SK-N-SH treated with all-trans-retinoic acid at 6 μM for 48 hours (cell line): ENCODE measurements around the gene RGS13.

Experiments used
- ATAC-seq: fragments of 200-7000 bp; cut with Tn5 transposase; 3 replicates; pipeline ENCODE4 v1.9.1; 2020; ENCODE audit warnings: mild to moderate bottlenecking, moderate library complexity
- BACH2 ChIP-seq: fragments of 250-450 bp; sonication (Bioruptor Pico); IDR thresholded peaks from 2 replicates; pipeline ENCODE4 v1.9.0; 2021; ENCODE audit warnings: mild to moderate bottlenecking, borderline replicate concordance
- CSDC2 ChIP-seq: fragments of 250-450 bp; sonication (Bioruptor Pico); IDR thresholded peaks from 2 replicates; pipeline ENCODE4 v1.5.0; 2020; ENCODE audit warnings: mild to moderate bottlenecking, moderate library complexity
- ESRRG ChIP-seq: fragments of 250-450 bp; sonication (Bioruptor Pico); IDR thresholded peaks from 2 replicates; pipeline ENCODE4 v1.6.1; 2021; ENCODE audit warnings: mild to moderate bottlenecking
- GLIS3 ChIP-seq: fragments of 250-450 bp; sonication (Bioruptor Pico); IDR thresholded peaks from 2 replicates; pipeline ENCODE4 v1.5.0; 2020; ENCODE audit warnings: mild to moderate bottlenecking, moderate library complexity
- ISL1 ChIP-seq: fragments of 250-450 bp; sonication (Bioruptor Pico); IDR thresholded peaks from 2 replicates; pipeline ENCODE4 v2.1.2; 2022; ENCODE audit warnings: mild to moderate bottlenecking, moderate library complexity
- OSR1 ChIP-seq: fragments of 250-450 bp; sonication (Bioruptor Pico); IDR thresholded peaks from 2 replicates; pipeline ENCODE4 v1.8.0; 2022; ENCODE audit warnings: moderate library complexity, mild to moderate bottlenecking, inconsistent platforms
- RARB ChIP-seq: fragments of 250-450 bp; sonication (Bioruptor Pico); IDR thresholded peaks from 2 replicates; pipeline ENCODE4 v1.8.0; 2021; ENCODE audit warnings: mild to moderate bottlenecking, moderate library complexity
- TOX ChIP-seq: fragments of 250-450 bp; sonication (Bioruptor Pico); IDR thresholded peaks from 2 replicates; pipeline ENCODE4 v1.8.0; 2021; ENCODE audit warnings: mild to moderate bottlenecking, moderate library complexity, borderline replicate concordance
- ZFP30 ChIP-seq: fragments of 450-650 bp; formaldehyde crosslinking; IDR thresholded peaks from 2 replicates; pipeline ENCODE4 v1.5.0; 2022; ENCODE audit warnings: mild to moderate bottlenecking, moderate library complexity
- ZNF8 ChIP-seq: fragments of 450-650 bp; formaldehyde crosslinking; IDR thresholded peaks from 2 replicates; pipeline ENCODE4 v1.5.0; 2020; ENCODE audit warnings: mild to moderate bottlenecking, moderate library complexity
- TF ChIP-seq, protein P1 (sequence below): fragments of 250-450 bp; sonication (Bioruptor Pico); IDR thresholded peaks from 2 replicates; pipeline ENCODE4 v1.8.0; 2020; ENCODE audit warnings: mild to moderate bottlenecking, moderate library complexity, borderline replicate concordance
- TF ChIP-seq, protein P2 (sequence below): fragments of 250-450 bp; sonication (Bioruptor Pico); IDR thresholded peaks from 2 replicates; pipeline ENCODE4 v1.5.1; 2021; ENCODE audit warnings: mild to moderate bottlenecking, moderate library complexity
- TF ChIP-seq, protein P3 (sequence below): fragments of 250-450 bp; sonication (Bioruptor Pico); IDR thresholded peaks from 2 replicates; pipeline ENCODE4 v1.5.1; 2020; ENCODE audit warnings: low read depth, mild to moderate bottlenecking, moderate library complexity
- TF ChIP-seq, protein P4 (sequence below): fragments of 250-450 bp; sonication (Bioruptor Pico); IDR thresholded peaks from 2 replicates; pipeline ENCODE4 v1.8.0; 2021; ENCODE audit warnings: low read depth, mild to moderate bottlenecking, moderate library complexity, borderline replicate concordance
- TF ChIP-seq, protein P5 (sequence below): fragments of 250-450 bp; sonication (Bioruptor Pico); IDR thresholded peaks from 2 replicates; pipeline ENCODE4 v1.5.0; 2020; ENCODE audit warnings: mild to moderate bottlenecking, moderate library complexity

The RGS13 gene

DNA sequence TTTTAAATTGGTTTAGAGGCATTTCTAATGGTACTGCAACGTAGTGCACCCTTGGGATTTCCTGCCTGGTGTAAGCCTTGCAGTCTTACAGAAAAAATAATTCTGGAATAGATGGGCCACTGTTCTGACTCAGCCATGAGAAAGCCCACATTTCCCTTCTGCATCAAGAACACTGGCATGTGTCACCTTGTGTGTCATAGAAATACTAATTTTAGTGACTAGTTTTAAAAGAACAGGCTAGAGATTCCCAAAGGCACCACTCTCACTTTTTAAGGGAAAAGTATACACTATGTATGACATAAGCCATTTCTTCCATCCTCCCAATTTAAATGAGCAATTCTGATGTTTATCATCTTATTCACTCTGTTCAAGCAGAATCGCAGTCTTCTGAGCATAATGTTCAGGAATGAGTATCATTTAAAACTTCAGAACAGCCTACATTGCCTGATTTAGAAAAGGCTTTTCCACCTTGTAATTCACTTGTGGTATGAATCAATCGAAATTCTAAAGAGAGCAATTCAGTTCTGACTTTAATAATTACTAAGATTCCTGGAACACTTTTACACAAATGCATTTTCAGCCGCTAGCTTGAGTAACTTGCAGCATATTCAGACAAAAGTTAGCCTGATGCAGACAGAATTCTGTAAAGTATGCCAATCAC is 18.8 kb downstream of the RGS13 start:
- ATAC-seq: peak; percentile 86
- TF ChIP-seq ZNF8 (CRISPR knock-in tag) (no peak), CSDC2 (CRISPR knock-in tag) (no peak), TOX (CRISPR knock-in tag) (no peak)
- TF ChIP-seq, protein P1, sequence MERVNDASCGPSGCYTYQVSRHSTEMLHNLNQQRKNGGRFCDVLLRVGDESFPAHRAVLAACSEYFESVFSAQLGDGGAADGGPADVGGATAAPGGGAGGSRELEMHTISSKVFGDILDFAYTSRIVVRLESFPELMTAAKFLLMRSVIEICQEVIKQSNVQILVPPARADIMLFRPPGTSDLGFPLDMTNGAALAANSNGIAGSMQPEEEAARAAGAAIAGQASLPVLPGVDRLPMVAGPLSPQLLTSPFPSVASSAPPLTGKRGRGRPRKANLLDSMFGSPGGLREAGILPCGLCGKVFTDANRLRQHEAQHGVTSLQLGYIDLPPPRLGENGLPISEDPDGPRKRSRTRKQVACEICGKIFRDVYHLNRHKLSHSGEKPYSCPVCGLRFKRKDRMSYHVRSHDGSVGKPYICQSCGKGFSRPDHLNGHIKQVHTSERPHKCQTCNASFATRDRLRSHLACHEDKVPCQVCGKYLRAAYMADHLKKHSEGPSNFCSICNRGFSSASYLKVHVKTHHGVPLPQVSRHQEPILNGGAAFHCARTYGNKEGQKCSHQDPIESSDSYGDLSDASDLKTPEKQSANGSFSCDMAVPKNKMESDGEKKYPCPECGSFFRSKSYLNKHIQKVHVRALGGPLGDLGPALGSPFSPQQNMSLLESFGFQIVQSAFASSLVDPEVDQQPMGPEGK (CRISPR knock-in tag): no peak
- TF ChIP-seq, protein P2, sequence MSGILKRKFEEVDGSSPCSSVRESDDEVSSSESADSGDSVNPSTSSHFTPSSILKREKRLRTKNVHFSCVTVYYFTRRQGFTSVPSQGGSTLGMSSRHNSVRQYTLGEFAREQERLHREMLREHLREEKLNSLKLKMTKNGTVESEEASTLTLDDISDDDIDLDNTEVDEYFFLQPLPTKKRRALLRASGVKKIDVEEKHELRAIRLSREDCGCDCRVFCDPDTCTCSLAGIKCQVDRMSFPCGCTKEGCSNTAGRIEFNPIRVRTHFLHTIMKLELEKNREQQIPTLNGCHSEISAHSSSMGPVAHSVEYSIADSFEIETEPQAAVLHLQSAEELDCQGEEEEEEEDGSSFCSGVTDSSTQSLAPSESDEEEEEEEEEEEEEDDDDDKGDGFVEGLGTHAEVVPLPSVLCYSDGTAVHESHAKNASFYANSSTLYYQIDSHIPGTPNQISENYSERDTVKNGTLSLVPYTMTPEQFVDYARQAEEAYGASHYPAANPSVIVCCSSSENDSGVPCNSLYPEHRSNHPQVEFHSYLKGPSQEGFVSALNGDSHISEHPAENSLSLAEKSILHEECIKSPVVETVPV (CRISPR knock-in tag): no peak

GRCh38 chr1:192657760-192658159 is 21.8 kb downstream of the RGS13 start:
- ATAC-seq: 0 out of 3 replicates have a peak, but pooled peaks have one; percentile 16
- TF ChIP-seq, protein P2 (CRISPR knock-in tag): no peak
- TF ChIP-seq RARB (CRISPR knock-in tag) (no peak), OSR1 (no peak), ZFP30 (no peak), GLIS3 (no peak), CSDC2 (CRISPR knock-in tag) (no peak)
- TF ChIP-seq, protein P3, sequence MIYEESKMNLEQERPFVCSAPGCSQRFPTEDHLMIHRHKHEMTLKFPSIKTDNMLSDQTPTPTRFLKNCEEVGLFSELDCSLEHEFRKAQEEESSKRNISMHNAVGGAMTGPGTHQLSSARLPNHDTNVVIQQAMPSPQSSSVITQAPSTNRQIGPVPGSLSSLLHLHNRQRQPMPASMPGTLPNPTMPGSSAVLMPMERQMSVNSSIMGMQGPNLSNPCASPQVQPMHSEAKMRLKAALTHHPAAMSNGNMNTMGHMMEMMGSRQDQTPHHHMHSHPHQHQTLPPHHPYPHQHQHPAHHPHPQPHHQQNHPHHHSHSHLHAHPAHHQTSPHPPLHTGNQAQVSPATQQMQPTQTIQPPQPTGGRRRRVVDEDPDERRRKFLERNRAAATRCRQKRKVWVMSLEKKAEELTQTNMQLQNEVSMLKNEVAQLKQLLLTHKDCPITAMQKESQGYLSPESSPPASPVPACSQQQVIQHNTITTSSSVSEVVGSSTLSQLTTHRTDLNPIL (CRISPR knock-in tag): no peak
- TF ChIP-seq, protein P4, sequence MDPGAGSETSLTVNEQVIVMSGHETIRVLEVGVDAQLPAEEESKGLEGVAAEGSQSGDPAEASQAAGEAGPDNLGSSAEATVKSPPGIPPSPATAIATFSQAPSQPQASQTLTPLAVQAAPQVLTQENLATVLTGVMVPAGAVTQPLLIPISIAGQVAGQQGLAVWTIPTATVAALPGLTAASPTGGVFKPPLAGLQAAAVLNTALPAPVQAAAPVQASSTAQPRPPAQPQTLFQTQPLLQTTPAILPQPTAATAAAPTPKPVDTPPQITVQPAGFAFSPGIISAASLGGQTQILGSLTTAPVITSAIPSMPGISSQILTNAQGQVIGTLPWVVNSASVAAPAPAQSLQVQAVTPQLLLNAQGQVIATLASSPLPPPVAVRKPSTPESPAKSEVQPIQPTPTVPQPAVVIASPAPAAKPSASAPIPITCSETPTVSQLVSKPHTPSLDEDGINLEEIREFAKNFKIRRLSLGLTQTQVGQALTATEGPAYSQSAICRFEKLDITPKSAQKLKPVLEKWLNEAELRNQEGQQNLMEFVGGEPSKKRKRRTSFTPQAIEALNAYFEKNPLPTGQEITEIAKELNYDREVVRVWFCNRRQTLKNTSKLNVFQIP (CRISPR knock-in tag): no peak
- TF ChIP-seq, protein P1 (CRISPR knock-in tag): no peak

- no peak; the same call in 2 of the 3 replicates for ATAC-seq
- TF ChIP-seq, protein P1 (CRISPR knock-in tag): peak; percentile 57; the same call in 1 of the 2 replicates
- TF ChIP-seq, protein P3 (CRISPR knock-in tag): no peak; the same call in 1 of the 2 replicates
- TF ChIP-seq, protein P4 (CRISPR knock-in tag): no peak
- TF ChIP-seq ISL1 (CRISPR knock-in tag) (peak; percentile 97), GLIS3 (peak; percentile 50; the same call in 1 of the 2 replicates), BACH2 (CRISPR knock-in tag) (no peak), RARB (CRISPR knock-in tag) (no peak), ESRRG (CRISPR knock-in tag) (no peak), ZNF8 (CRISPR knock-in tag) (no peak)
- TF ChIP-seq, protein P5, sequence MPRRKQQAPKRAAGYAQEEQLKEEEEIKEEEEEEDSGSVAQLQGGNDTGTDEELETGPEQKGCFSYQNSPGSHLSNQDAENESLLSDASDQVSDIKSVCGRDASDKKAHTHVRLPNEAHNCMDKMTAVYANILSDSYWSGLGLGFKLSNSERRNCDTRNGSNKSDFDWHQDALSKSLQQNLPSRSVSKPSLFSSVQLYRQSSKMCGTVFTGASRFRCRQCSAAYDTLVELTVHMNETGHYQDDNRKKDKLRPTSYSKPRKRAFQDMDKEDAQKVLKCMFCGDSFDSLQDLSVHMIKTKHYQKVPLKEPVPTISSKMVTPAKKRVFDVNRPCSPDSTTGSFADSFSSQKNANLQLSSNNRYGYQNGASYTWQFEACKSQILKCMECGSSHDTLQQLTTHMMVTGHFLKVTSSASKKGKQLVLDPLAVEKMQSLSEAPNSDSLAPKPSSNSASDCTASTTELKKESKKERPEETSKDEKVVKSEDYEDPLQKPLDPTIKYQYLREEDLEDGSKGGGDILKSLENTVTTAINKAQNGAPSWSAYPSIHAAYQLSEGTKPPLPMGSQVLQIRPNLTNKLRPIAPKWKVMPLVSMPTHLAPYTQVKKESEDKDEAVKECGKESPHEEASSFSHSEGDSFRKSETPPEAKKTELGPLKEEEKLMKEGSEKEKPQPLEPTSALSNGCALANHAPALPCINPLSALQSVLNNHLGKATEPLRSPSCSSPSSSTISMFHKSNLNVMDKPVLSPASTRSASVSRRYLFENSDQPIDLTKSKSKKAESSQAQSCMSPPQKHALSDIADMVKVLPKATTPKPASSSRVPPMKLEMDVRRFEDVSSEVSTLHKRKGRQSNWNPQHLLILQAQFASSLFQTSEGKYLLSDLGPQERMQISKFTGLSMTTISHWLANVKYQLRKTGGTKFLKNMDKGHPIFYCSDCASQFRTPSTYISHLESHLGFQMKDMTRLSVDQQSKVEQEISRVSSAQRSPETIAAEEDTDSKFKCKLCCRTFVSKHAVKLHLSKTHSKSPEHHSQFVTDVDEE (CRISPR knock-in tag): no peak; the same call in 1 of the 2 replicates
- TF ChIP-seq, all 23 proteins: peak for 3
Measured at GRCh38 chr1:192658255-192658654, 22.3 kb downstream of the RGS13 start.
